SK-N-SH (cell line): ENCODE measurements around the gene RASGRF2. TPM values are rescaled to one million over a fixed set of nuclear protein-coding genes. Genes with fewer than 3 reads are reported as not detected.

Experiments
- CTCF ChIA-PET: fragments of 300-600, 350-600 bp; formaldehyde crosslinking; extraction: SDS; loops from one replicate; lab custom pipeline; 2021; lab: Yijun Ruan, JAX
- POLR2A ChIA-PET: fragments of 350-600 bp; sonication (Branson Sonifier 250); formaldehyde crosslinking; extraction: SDS; loops from one replicate; lab custom pipeline; 2020; ENCODE audit warnings: antibody characterized with exemption, inconsistent platforms; lab: Yijun Ruan, JAX
- DNase-seq: peaks from one replicate; pipeline ENCODE4 v3.0.0; 2012
- H2AFZ ChIP-seq: fragments of 200-600 bp; sonication (generic); 2 replicates; pipeline ENCODE4 v1.8.1; 2016; ENCODE audit warnings: antibody characterized with exemption, mild to moderate bottlenecking, low read depth
- H3F3A ChIP-seq: fragments of 200-600 bp; sonication (generic); replicated peaks from 2 replicates; pipeline ENCODE3; 2016; ENCODE audit warnings: antibody characterized with exemption, mild to moderate bottlenecking; ENCODE audit not compliant: insufficient read depth
- H3K27ac ChIP-seq, 2 experiments: fragments of 200-500 bp in 1 of 2; fragments of 200-600 bp in 1 of 2; sonication (Bioruptor generic) in 1 of 2; sonication (generic), shearing (Covaris generic) in 1 of 2; 2 replicates each; pipeline versions ENCODE4 v1.5.1 to v1.6.1; 2014 to 2016; ENCODE audit warnings: low read depth in 2 of 2, inconsistent platforms in 1 of 2, low read length in 1 of 2, mild to moderate bottlenecking in 1 of 2, mixed read lengths in 1 of 2
- H3K27me3 ChIP-seq: fragments of 200-600 bp; sonication (generic), shearing (Covaris generic); 2 replicates; pipeline ENCODE4 v1.6.1; 2016; ENCODE audit warnings: mixed run types; ENCODE audit not compliant: insufficient read depth
- H3K36me3 ChIP-seq, 2 experiments: fragments of 200-500 bp in 1 of 2; fragments of 200-600 bp in 1 of 2; sonication (Bioruptor generic) in 1 of 2; sonication (generic) in 1 of 2; replicated peaks in 1 of 2; 2 replicates each; pipeline versions ENCODE3 to v1.5.1; 2014 to 2016; ENCODE audit warnings: low read length in 1 of 2, mild to moderate bottlenecking in 1 of 2; ENCODE audit not compliant: insufficient read depth in 2 of 2, control insufficient read depth in 1 of 2
- H3K4me1 ChIP-seq, 2 experiments: fragments of 200-500 bp in 1 of 2; fragments of 200-600 bp in 1 of 2; sonication (Bioruptor generic) in 1 of 2; sonication (generic), shearing (Covaris generic) in 1 of 2; 2 replicates each; pipeline versions ENCODE4 v1.5.1 to v1.6.1; 2014 to 2016; ENCODE audit warnings: low read depth in 1 of 2, low read length in 1 of 2, mixed run types in 1 of 2; ENCODE audit not compliant: insufficient read depth in 2 of 2, control insufficient read depth in 1 of 2
- H3K4me2 ChIP-seq: fragments of 200-600 bp; sonication (generic), shearing (Covaris generic); 2 replicates; pipeline ENCODE4 v1.6.1; 2017; ENCODE audit warnings: mixed run types
- H3K4me3 ChIP-seq, 2 experiments: fragments of 200-500 bp in 1 of 2; fragments of 200-600 bp in 1 of 2; sonication (Bioruptor generic) in 1 of 2; sonication (generic), shearing (Covaris generic) in 1 of 2; 2 replicates each; pipeline versions ENCODE4 v1.5.1 to v1.8.1; 2014 to 2016; ENCODE audit warnings: low read depth in 2 of 2, inconsistent platforms in 1 of 2, low read length in 1 of 2, mild to moderate bottlenecking in 1 of 2, mixed read lengths in 1 of 2, moderate library complexity in 1 of 2
- H3K79me2 ChIP-seq: fragments of 200-600 bp; sonication (generic); 2 replicates; pipeline ENCODE4 v1.8.1; 2017; ENCODE audit warnings: mild to moderate bottlenecking; ENCODE audit not compliant: insufficient read depth
- H3K9ac ChIP-seq: fragments of 200-600 bp; sonication (generic); 2 replicates; pipeline ENCODE4 v1.6.1; 2017; ENCODE audit warnings: mixed run types
- H3K9me2 ChIP-seq: fragments of 200-600 bp; sonication (generic); 2 replicates; pipeline ENCODE4 v1.6.1; 2017; ENCODE audit warnings: mixed run types
- H3K9me3 ChIP-seq: fragments of 200-600 bp; sonication (generic); 2 replicates; pipeline ENCODE4 v1.6.1; 2017; ENCODE audit warnings: mixed run types, mild to moderate bottlenecking, moderate library complexity
- H4K20me1 ChIP-seq: fragments of 200-600 bp; sonication (generic); 2 replicates; pipeline ENCODE4 v1.6.1; 2017; ENCODE audit warnings: mild to moderate bottlenecking, mixed run types; ENCODE audit not compliant: insufficient read depth
- ELF1 ChIP-seq: IDR thresholded peaks from 2 replicates; pipeline ENCODE4 v1.4.0; 2012
- EP300 ChIP-seq, 2 experiments: IDR thresholded peaks; 2 replicates each; pipeline versions ENCODE4 v1.4.0 to v1.6.1; 2012; ENCODE audit warnings: borderline replicate concordance in 1 of 2, low read depth in 1 of 2, low read length in 1 of 2
- EZH2phosphoT487 ChIP-seq: fragments of 200-600 bp; sonication (generic); IDR thresholded peaks from 2 replicates; pipeline ENCODE4 v1.6.1; 2017; ENCODE audit warnings: low read depth, mixed run types, mild to moderate bottlenecking, antibody characterized with exemption, moderate library complexity, borderline replicate concordance
- GABPA ChIP-seq: IDR thresholded peaks from 2 replicates; pipeline ENCODE4 v1.4.0; 2012; ENCODE audit warnings: low read depth, mild to moderate bottlenecking
- IRF3 ChIP-seq: fragments of 150-350 bp; IDR thresholded peaks from 2 replicates; pipeline ENCODE4 v1.6.1; 2016; ENCODE audit warnings: mild to moderate bottlenecking, low read depth, low read length
- MEF2A ChIP-seq: IDR thresholded peaks from 2 replicates; pipeline ENCODE4 v1.4.0; 2012; ENCODE audit warnings: low read depth, borderline replicate concordance
- MXI1 ChIP-seq: IDR thresholded peaks from 2 replicates; pipeline ENCODE4 v1.6.1; 2012; ENCODE audit warnings: mild to moderate bottlenecking, low read depth, low read length, improper control_type of control experiment
- NFIC ChIP-seq: IDR thresholded peaks from 2 replicates; pipeline ENCODE4 v1.4.0; 2012; ENCODE audit warnings: borderline replicate concordance
- PBX3 ChIP-seq: IDR thresholded peaks from 2 replicates; pipeline ENCODE4; 2012
- POLR2AphosphoS5 ChIP-seq: IDR thresholded peaks from 2 replicates; pipeline ENCODE4 v1.6.1; 2012; ENCODE audit warnings: low read depth, low read length
- RFX5 ChIP-seq: IDR thresholded peaks from 2 replicates; pipeline ENCODE4 v1.6.1; 2012; ENCODE audit warnings: mild to moderate bottlenecking, improper control_type of control experiment, low read length
- RXRA ChIP-seq: IDR thresholded peaks from 2 replicates; pipeline ENCODE4 v1.4.0; 2012; ENCODE audit warnings: low read depth, mild to moderate bottlenecking, borderline replicate concordance
- SIN3A ChIP-seq: IDR thresholded peaks from 2 replicates; pipeline ENCODE4 v1.6.1; 2012; ENCODE audit warnings: low read depth, mild to moderate bottlenecking, low read length, moderate library complexity, borderline replicate concordance
- SMC3 ChIP-seq: IDR thresholded peaks from 2 replicates; pipeline ENCODE4 v1.6.1; 2012; ENCODE audit warnings: low read depth, low read length, improper control_type of control experiment
- TAF1 ChIP-seq: IDR thresholded peaks from 2 replicates; pipeline ENCODE4 v1.6.1; 2012; ENCODE audit warnings: low read depth, mild to moderate bottlenecking, low read length, moderate library complexity, borderline replicate concordance
- TCF12 ChIP-seq: IDR thresholded peaks from 2 replicates; pipeline ENCODE4 v1.4.0; 2012
- TEAD4 ChIP-seq: IDR thresholded peaks from 2 replicates; pipeline ENCODE4 v1.4.0; 2012; ENCODE audit warnings: mild to moderate bottlenecking, borderline replicate concordance; ENCODE audit not compliant: insufficient read depth
- ZBTB33 ChIP-seq: IDR thresholded peaks from 2 replicates; pipeline ENCODE4 v1.4.0; 2012; ENCODE audit warnings: low read depth, borderline replicate concordance
- WGBS: methylation state at CpG from one replicate; pipeline ENCODE4 v1.1.6; 2017; ENCODE audit warnings: low lambda C conversion rate; 5-methylcytosine and 5-hydroxymethylcytosine counted together
- polyA plus RNA-seq, 3 experiments: library from polyadenylated mRNA; depleted of rRNA; stranded (reverse); fragments of >200 nt; gene quantifications; 2 replicates each; pipeline ENCODE4 v1.2.3, GENCODE V29; 2012
- TF ChIP-seq, protein P1 (sequence below): IDR thresholded peaks from 2 replicates; pipeline ENCODE4 v1.4.0; 2012; ENCODE audit warnings: low read depth
- TF ChIP-seq, protein P2 (sequence below): fragments of 200-600 bp; sonication (generic); IDR thresholded peaks from 2 replicates; pipeline ENCODE4 v1.6.1; 2017; ENCODE audit warnings: antibody characterized with exemption, mild to moderate bottlenecking, moderate library complexity
- TF ChIP-seq, protein P3 (sequence below): IDR thresholded peaks from 2 replicates; pipeline ENCODE4 v1.4.0; 2012; ENCODE audit warnings: low read depth, borderline replicate concordance

RASGRF2 gene
- polyA plus RNA-seq, 1 of the 3 experiments (the other 2 are of a cell fraction): under 0.01 TPM

DNA sequence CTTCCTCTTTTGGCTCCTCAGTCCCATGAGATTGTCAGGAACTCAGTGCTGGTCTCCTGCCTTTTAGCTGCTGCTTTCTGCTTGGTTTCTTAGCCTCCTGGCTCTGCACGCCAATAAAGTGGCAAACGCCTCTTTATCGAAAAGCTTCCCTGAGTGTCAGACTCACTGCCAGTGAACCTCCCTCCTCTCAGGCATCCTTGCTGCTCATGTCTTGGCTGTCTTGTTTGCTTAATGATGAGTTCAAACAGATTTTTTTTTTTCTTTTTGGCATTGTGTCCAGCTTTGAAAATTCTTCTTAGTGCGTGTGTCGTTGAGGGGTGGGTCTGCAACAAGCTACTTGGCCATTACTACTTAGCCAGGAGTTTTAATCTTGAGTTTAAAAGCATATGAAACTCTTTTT lies 14.9 kb downstream of the RASGRF2 start:
- H3K9ac ChIP-seq: no peak overlapping the region
- no peaks in the 10 kb centered on the region for H3K9me2 ChIP-seq
- TF ChIP-seq TCF12 (no peak), MXI1 (no peak)
- no peak for DNase-seq
- H3K27ac ChIP-seq: no peak overlapping the region
- H3K36me3 ChIP-seq: no peaks in the 10 kb centered on the region
- no peak overlapping the region for H3K4me2 ChIP-seq
- no peaks in the 10 kb centered on the region for H3K9me3 ChIP-seq
- H2AFZ ChIP-seq: no peak overlapping the region
- CTCF ChIA-PET: interaction anchor here (1.5 to 2.1 kb wide), 2 partner anchors 12 kb away, joined by 4 to 7 read pairs; no protein-coding TSS in a partner anchor
- no peaks in the 10 kb centered on the region for H3F3A ChIP-seq
- 70% methylated on average over 5 of the region's 5 CpGs for WGBS
- POLR2A ChIA-PET: no interaction called here
- H3K79me2 ChIP-seq: no peaks in the 10 kb centered on the region
- H3K4me3 ChIP-seq: no peak overlapping the region
- H3K4me1 ChIP-seq: no peaks in the 10 kb centered on the region
- no peaks in the 10 kb centered on the region for H4K20me1 ChIP-seq
- H3K27me3 ChIP-seq: no peaks in the 10 kb centered on the region

DNA sequence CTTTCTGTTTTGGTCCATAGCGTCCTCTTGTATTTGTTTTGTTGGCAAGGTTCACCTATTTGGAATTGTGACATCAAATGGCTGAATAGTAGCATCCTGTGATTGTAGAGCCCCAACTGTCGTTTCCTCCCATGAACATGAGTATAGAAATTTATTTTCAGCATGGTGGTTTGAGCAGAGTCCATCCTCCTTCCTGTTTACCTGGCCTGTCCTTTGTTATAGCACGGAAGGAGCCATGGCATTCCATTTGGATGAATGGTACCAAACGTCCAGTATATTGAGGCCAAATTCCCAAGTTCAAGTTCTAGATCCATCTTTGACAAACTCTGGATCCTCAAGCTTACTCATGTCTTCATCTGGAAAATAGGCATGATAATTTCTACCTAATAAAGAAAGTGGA lies 16.8 kb downstream of the RASGRF2 start:
- DNase-seq: no peak
- H3F3A ChIP-seq: no peaks in the 10 kb centered on the region
- POLR2A ChIA-PET: no interaction called here

More for the DNA sequence above, 16.8 kb downstream of the RASGRF2 start:
- no peaks in the 10 kb centered on the region for H3K4me1 ChIP-seq
- no peaks in the 10 kb centered on the region for H4K20me1 ChIP-seq
- no peak overlapping the region for H2AFZ ChIP-seq
- no peak overlapping the region for H3K4me2 ChIP-seq
- H3K79me2 ChIP-seq: no peaks in the 10 kb centered on the region
- H3K4me3 ChIP-seq: no peak overlapping the region
- 55% methylated on average over 4 of the region's 4 CpGs for WGBS
- no peaks in the 10 kb centered on the region for H3K9me3 ChIP-seq
- TF ChIP-seq ELF1: no peak
- TF ChIP-seq GABPA: no peak
- TF ChIP-seq POLR2AphosphoS5: no peak
- no peak for TF ChIP-seq EZH2phosphoT487
- no peak for TF ChIP-seq EP300 (IDR thresholded peaks at IDR 0.05; ENCODE audit: borderline replicate concordance in 1 of 2, low read depth in 1 of 2, low read length in 1 of 2)
- TF ChIP-seq RXRA: no peak
- TF ChIP-seq RFX5: no peak
- no peak for TF ChIP-seq TAF1
- no peak for TF ChIP-seq ZBTB33
- no peak for TF ChIP-seq SMC3
- TF ChIP-seq, protein P1, sequence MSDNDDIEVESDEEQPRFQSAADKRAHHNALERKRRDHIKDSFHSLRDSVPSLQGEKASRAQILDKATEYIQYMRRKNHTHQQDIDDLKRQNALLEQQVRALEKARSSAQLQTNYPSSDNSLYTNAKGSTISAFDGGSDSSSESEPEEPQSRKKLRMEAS: no peak
- no peak for TF ChIP-seq IRF3
- TF ChIP-seq, protein P2, sequence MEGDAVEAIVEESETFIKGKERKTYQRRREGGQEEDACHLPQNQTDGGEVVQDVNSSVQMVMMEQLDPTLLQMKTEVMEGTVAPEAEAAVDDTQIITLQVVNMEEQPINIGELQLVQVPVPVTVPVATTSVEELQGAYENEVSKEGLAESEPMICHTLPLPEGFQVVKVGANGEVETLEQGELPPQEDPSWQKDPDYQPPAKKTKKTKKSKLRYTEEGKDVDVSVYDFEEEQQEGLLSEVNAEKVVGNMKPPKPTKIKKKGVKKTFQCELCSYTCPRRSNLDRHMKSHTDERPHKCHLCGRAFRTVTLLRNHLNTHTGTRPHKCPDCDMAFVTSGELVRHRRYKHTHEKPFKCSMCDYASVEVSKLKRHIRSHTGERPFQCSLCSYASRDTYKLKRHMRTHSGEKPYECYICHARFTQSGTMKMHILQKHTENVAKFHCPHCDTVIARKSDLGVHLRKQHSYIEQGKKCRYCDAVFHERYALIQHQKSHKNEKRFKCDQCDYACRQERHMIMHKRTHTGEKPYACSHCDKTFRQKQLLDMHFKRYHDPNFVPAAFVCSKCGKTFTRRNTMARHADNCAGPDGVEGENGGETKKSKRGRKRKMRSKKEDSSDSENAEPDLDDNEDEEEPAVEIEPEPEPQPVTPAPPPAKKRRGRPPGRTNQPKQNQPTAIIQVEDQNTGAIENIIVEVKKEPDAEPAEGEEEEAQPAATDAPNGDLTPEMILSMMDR: no peak
- TF ChIP-seq SIN3A: no peak
- no peak for TF ChIP-seq PBX3
- no peak for TF ChIP-seq TEAD4
- no peak for TF ChIP-seq MEF2A
- TF ChIP-seq, protein P3, sequence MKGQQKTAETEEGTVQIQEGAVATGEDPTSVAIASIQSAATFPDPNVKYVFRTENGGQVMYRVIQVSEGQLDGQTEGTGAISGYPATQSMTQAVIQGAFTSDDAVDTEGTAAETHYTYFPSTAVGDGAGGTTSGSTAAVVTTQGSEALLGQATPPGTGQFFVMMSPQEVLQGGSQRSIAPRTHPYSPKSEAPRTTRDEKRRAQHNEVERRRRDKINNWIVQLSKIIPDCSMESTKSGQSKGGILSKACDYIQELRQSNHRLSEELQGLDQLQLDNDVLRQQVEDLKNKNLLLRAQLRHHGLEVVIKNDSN: no peak
- no peak for TF ChIP-seq NFIC
- CTCF ChIA-PET: interaction anchor here (1.0 kb wide), 1 partner anchor 218 kb away, joined by 3 read pairs; no protein-coding TSS in a partner anchor
- no peaks in the 10 kb centered on the region for H3K36me3 ChIP-seq
- H3K27me3 ChIP-seq: no peaks in the 10 kb centered on the region
- H3K9me2 ChIP-seq: no peaks in the 10 kb centered on the region
- no peak overlapping the region for H3K9ac ChIP-seq
- H3K27ac ChIP-seq: no peak overlapping the region
